H7 (cell line): ENCODE results near the gene LGALS14. TPM values are rescaled to one million over a fixed set of nuclear protein-coding genes. Genes with fewer than 3 reads are reported as not detected.
A peak's percentile ranks its signal among the peaks of the same experiment; 100 is the strongest.
"Not testable (repeated sequence)": the region's sequence is repeated elsewhere in the genome, so short reads cannot be mapped to it uniquely, and the experiment has no call there.

Source experiments
- DNase-seq: peaks from one replicate; pipeline ENCODE4 v3.0.0; 2012
- H3K27me3 ChIP-seq: 2 replicates; pipeline ENCODE4 v1.6.0; 2011; ENCODE audit warnings: mild to moderate bottlenecking, low read length; ENCODE audit not compliant: control insufficient read depth, insufficient read depth
- H3K36me3 ChIP-seq: replicated peaks from 2 replicates; pipeline ENCODE4 v1.5.1; 2011; ENCODE audit warnings: low read length; ENCODE audit not compliant: control insufficient read depth, insufficient read depth
- H3K4me3 ChIP-seq: 2 replicates; pipeline ENCODE4 v1.5.1; 2011; ENCODE audit warnings: low read depth, mild to moderate bottlenecking, control low read depth, low read length, moderate library complexity; ENCODE audit not compliant: insufficient read depth
- total RNA-seq: library from RNA; depleted of rRNA; stranded (reverse); fragments of >200 nt; shearing (Covaris generic); gene quantifications from 2 replicates; pipeline ENCODE4 v1.2.3, GENCODE V29; 2014; rRNA removed

LGALS14 gene
- total RNA-seq = not detected in 2 replicates

- no peaks in the 10 kb centered on the region for H3K36me3 ChIP-seq
- H3K4me3 ChIP-seq = no peak within 1 kb of the TSS
- H3K27me3 ChIP-seq = no peaks in the 10 kb centered on the region
- DNase-seq = no peak
Observed at GRCh38 chr19:39704181-39705044, at the start of gene LGALS14. LGALS14 (plus strand) TSS chr19:39704481; CDS start chr19:39704529, 48 bp downstream.

- Histone ChIP-seq H3K27me3 (no peaks in the 10 kb centered on the region), H3K36me3 (no peaks in the 10 kb centered on the region), H3K4me3 (no peak within 1 kb of the TSS)
- DNase-seq = no peak
Observed at GRCh38 chr19:39655613-39656012, 48.7 kb upstream of the LGALS14 start, which contains the start of gene LGALS16. LGALS16 (plus strand) TSS chr19:39655913; CDS start chr19:39655962, 49 bp downstream.

- Histone ChIP-seq H3K36me3 (no peaks in the 10 kb centered on the region), H3K27me3 (no peaks in the 10 kb centered on the region; the same call in 1 of the 2 replicates), H3K4me3 (no peak overlapping the region)
- no peak for DNase-seq
Observed at GRCh38 chr19:39659791-39660190, 44.5 kb upstream of the LGALS14 start.

- no peak for DNase-seq
- Histone ChIP-seq H3K27me3 (no peaks in the 10 kb centered on the region; the same call in 1 of the 2 replicates), H3K4me3 (no peak overlapping the region), H3K36me3 (no peaks in the 10 kb centered on the region)
Observed at GRCh38 chr19:39660661-39661060, 43.6 kb upstream of the LGALS14 start.

- Histone ChIP-seq H3K27me3 (no peaks in the 10 kb centered on the region; the same call in 1 of the 2 replicates), H3K36me3 (no peaks in the 10 kb centered on the region), H3K4me3 (no peak overlapping the region)
- no peak for DNase-seq
Observed at GRCh38 chr19:39661565-39661964, 42.7 kb upstream of the LGALS14 start.

- not testable (repeated sequence) for H3K36me3 ChIP-seq, H3K27me3 ChIP-seq, DNase-seq, H3K4me3 ChIP-seq
Observed at GRCh38 chr19:39669860-39670259, 34.4 kb upstream of the LGALS14 start.

- H3K27me3 ChIP-seq = no peaks in the 10 kb centered on the region
- no peak overlapping the region for H3K4me3 ChIP-seq
- no peaks in the 10 kb centered on the region for H3K36me3 ChIP-seq
- DNase-seq = no peak
Observed at GRCh38 chr19:39670998-39671397, 33.3 kb upstream of the LGALS14 start.

- Histone ChIP-seq H3K27me3 (no peaks in the 10 kb centered on the region), H3K36me3 (no peaks in the 10 kb centered on the region), H3K4me3 (no peak overlapping the region)
- DNase-seq = peak; percentile 35
Observed at GRCh38 chr19:39671739-39672363, 32.4 kb upstream of the LGALS14 start.

- H3K36me3 ChIP-seq = no peaks in the 10 kb centered on the region
- H3K27me3 ChIP-seq = no peaks in the 10 kb centered on the region
- DNase-seq = no peak
- no peak overlapping the region for H3K4me3 ChIP-seq
Observed at GRCh38 chr19:39672473-39672872, 31.8 kb upstream of the LGALS14 start.

- H3K36me3 ChIP-seq, H3K27me3 ChIP-seq, DNase-seq, H3K4me3 ChIP-seq: not testable (repeated sequence)
Observed at GRCh38 chr19:39673862-39674261, 30.4 kb upstream of the LGALS14 start.

GRCh38 chr19:39676004-39676403 lies 28.3 kb upstream of the LGALS14 start:
- H3K4me3 ChIP-seq = no peak overlapping the region
- no peak for DNase-seq
- no peaks in the 10 kb centered on the region for H3K27me3 ChIP-seq
- no peaks in the 10 kb centered on the region for H3K36me3 ChIP-seq

- Histone ChIP-seq H3K27me3 (no peaks in the 10 kb centered on the region), H3K4me3 (no peak overlapping the region), H3K36me3 (no peaks in the 10 kb centered on the region)
- no peak for DNase-seq
Observed at GRCh38 chr19:39677961-39678889, 26.1 kb upstream of the LGALS14 start.

GRCh38 chr19:39679056-39679790 lies 25.1 kb upstream of the LGALS14 start:
- DNase-seq = no peak
- no peak overlapping the region for H3K4me3 ChIP-seq
- H3K36me3 ChIP-seq = no peaks in the 10 kb centered on the region
- H3K27me3 ChIP-seq = no peaks in the 10 kb centered on the region

GRCh38 chr19:39679791-39680168 lies 24.5 kb upstream of the LGALS14 start:
- no peaks in the 10 kb centered on the region for H3K36me3 ChIP-seq
- no peaks in the 10 kb centered on the region for H3K27me3 ChIP-seq
- H3K4me3 ChIP-seq = no peak overlapping the region
- no peak for DNase-seq
